ENCODE results near the gene AP3M1.

- no peak for TF ChIP-seq POLR2A (IDR thresholded peaks at IDR 0.05)
- TF ChIP-seq CTCF (IDR thresholded peaks at IDR 0.05): no peak
Measured at GRCh38 chr10:74163319-74164068, 12.9 kb upstream of the AP3M1 start.

Measured in esophagus squamous epithelium (tissue), 4 donors.